Suprapubic skin (tissue), 3 donors: Measurements from ENCODE around the gene PLA2G4C.

Source experiments
- CTCF ChIP-seq, 2 donors: fragments of 200-600 bp in 1 of 2; fragments of 450-650 bp in 1 of 2; sonication (generic) in 1 of 2; IDR thresholded peaks; one replicate each; pipeline ENCODE4 v1.5.1; 2016 to 2019; ENCODE audit warnings: antibody characterized with exemption in 2 of 2, mild to moderate bottlenecking in 1 of 2, moderate library complexity in 1 of 2
- POLR2A ChIP-seq, 2 donors: fragments of 450-650 bp; IDR thresholded peaks; one replicate each; pipeline ENCODE4 v1.6.1; 2017; ENCODE audit warnings: antibody characterized with exemption in 2 of 2, mild to moderate bottlenecking in 2 of 2, moderate library complexity in 2 of 2

GRCh38 chr19:48051335-48052033, 59.1 kb downstream of the PLA2G4C start:
- no peak for TF ChIP-seq CTCF (IDR thresholded peaks at IDR 0.05)
- no peak for TF ChIP-seq POLR2A (IDR thresholded peaks at IDR 0.05)
